PFSK-1 (cell line): ENCODE measurements around the gene TFDP2.

ENCODE experiments used
- FOXP2 ChIP-seq: optimal IDR thresholded peaks from 2 replicates; pipeline ENCODE3; 2011; ENCODE audit warnings: borderline replicate concordance, control low read depth, inconsistent platforms; ENCODE audit not compliant: insufficient read depth; ENCODE audit errors: extremely low read length, extremely low read depth
- POLR2AphosphoS5 ChIP-seq: IDR thresholded peaks from 2 replicates; pipeline ENCODE4 v1.6.1; 2012; ENCODE audit warnings: low read depth, mild to moderate bottlenecking, control low read depth, low read length, moderate library complexity
- SIN3A ChIP-seq: IDR thresholded peaks from 2 replicates; pipeline ENCODE4 v1.6.1; 2012; ENCODE audit warnings: mild to moderate bottlenecking, low read length, moderate library complexity, borderline replicate concordance; ENCODE audit not compliant: insufficient read depth
- TAF1 ChIP-seq: IDR thresholded peaks from 2 replicates; pipeline ENCODE4 v1.6.1; 2012; ENCODE audit warnings: low read length, control low read depth, borderline replicate concordance; ENCODE audit not compliant: insufficient read depth
- TF ChIP-seq, protein P1 (sequence below), 2 experiments: IDR thresholded peaks; 2 replicates each; pipeline versions ENCODE4 v1.6.1 to v1.8.0; 2011 to 2012; ENCODE audit warnings: low read depth in 2 of 2, low read length in 2 of 2, control low read depth in 1 of 2, inconsistent platforms in 1 of 2, mild to moderate bottlenecking in 1 of 2, moderate library complexity in 1 of 2; ENCODE audit not compliant: insufficient read depth in 1 of 2

Gene TFDP2

DNA sequence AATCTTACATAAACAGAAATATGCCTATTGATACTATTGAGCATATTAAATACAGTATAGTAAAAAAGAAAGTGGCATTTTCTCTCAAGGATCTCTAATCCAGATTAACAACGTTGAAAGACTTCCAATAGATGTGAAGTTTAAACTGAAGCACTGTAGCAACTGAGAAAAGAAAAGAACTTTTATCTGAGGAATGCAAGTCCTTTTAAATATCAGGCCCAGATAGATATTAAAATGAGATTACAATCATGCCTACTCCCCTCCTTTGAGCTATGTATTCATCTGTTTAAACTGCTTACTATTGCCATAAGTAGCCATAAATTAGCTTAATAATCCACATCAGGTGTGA, 102.3 kb downstream of the TFDP2 start:
- TF ChIP-seq, protein P1, sequence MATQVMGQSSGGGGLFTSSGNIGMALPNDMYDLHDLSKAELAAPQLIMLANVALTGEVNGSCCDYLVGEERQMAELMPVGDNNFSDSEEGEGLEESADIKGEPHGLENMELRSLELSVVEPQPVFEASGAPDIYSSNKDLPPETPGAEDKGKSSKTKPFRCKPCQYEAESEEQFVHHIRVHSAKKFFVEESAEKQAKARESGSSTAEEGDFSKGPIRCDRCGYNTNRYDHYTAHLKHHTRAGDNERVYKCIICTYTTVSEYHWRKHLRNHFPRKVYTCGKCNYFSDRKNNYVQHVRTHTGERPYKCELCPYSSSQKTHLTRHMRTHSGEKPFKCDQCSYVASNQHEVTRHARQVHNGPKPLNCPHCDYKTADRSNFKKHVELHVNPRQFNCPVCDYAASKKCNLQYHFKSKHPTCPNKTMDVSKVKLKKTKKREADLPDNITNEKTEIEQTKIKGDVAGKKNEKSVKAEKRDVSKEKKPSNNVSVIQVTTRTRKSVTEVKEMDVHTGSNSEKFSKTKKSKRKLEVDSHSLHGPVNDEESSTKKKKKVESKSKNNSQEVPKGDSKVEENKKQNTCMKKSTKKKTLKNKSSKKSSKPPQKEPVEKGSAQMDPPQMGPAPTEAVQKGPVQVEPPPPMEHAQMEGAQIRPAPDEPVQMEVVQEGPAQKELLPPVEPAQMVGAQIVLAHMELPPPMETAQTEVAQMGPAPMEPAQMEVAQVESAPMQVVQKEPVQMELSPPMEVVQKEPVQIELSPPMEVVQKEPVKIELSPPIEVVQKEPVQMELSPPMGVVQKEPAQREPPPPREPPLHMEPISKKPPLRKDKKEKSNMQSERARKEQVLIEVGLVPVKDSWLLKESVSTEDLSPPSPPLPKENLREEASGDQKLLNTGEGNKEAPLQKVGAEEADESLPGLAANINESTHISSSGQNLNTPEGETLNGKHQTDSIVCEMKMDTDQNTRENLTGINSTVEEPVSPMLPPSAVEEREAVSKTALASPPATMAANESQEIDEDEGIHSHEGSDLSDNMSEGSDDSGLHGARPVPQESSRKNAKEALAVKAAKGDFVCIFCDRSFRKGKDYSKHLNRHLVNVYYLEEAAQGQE (IDR thresholded peaks at IDR 0.05; ENCODE audit: insufficient read depth in 1 of 2, low read depth in 2 of 2, low read length in 2 of 2) = no peak
- TF ChIP-seq SIN3A (no peak), POLR2AphosphoS5 (no peak), TAF1 (no peak), FOXP2 (no peak)

DNA sequence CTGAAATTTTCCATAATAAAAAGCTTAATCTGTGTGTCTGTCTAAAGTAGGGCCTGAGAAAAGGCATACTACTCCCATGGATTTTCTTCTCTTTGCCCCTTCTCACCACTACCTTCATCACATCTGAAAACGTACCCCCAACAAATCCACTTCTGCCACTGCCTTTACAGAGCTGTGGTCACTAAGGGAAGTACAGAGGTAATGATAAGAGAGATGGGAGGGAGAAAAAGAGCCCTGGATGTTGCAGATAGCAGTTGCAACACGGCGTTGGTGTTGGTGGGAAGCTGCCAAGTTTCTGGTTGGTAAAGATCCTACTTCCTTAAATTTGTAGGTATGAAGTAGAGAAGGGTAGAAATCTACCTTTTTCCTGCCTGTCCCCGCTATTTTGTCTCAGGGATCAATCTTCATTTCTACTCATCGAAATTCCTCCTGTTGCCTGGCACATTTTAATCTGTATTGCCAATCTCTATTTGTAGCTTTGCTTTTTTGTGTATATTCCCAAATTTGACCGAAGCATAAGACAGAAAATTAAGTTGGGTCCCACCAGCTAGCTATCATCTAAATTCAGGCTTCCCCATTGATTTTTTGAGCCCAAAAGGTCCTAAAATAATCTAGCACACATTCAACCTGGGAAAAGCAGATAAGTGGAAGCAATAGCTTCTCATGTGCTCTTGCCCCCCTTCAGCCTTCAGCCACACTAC, 102.9 kb downstream of the TFDP2 start:
- no peak for TF ChIP-seq SIN3A
- no peak for TF ChIP-seq FOXP2
- TF ChIP-seq, protein P1 (IDR thresholded peaks at IDR 0.05; ENCODE audit: insufficient read depth in 1 of 2, low read depth in 2 of 2, low read length in 2 of 2) = no peak
- no peak for TF ChIP-seq TAF1
- no peak for TF ChIP-seq POLR2AphosphoS5

DNA sequence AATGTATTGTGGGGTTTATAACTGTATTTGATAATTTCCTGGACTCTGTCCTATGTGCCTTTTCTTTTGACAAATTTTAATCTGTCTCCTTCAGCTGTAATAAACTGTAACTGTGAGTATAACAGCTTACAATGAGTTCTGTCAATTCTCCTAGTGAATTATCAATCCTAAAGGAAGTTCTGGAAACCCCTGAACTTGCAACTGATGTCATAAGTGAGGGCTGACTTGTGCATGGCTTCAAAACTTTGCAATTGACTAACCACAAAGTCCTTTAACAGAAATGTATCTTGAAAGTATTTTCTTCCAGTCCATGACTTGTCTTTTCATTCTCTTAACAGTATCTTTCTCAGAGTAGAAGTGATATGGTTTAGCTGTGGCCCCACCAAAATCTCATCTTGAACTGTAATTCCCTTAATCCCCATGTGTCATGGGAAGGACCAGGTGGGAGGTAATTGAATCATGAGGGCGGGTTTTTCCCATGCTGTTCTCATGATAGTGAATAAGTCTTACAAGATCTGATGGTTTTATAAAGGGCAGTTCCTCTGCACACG, 108.3 kb downstream of the TFDP2 start:
- TF ChIP-seq SIN3A (no peak), FOXP2 (no peak), POLR2AphosphoS5 (no peak), TAF1 (no peak)
- TF ChIP-seq, protein P1 (IDR thresholded peaks at IDR 0.05; ENCODE audit: insufficient read depth in 1 of 2, low read depth in 2 of 2, low read length in 2 of 2) = no peak

DNA sequence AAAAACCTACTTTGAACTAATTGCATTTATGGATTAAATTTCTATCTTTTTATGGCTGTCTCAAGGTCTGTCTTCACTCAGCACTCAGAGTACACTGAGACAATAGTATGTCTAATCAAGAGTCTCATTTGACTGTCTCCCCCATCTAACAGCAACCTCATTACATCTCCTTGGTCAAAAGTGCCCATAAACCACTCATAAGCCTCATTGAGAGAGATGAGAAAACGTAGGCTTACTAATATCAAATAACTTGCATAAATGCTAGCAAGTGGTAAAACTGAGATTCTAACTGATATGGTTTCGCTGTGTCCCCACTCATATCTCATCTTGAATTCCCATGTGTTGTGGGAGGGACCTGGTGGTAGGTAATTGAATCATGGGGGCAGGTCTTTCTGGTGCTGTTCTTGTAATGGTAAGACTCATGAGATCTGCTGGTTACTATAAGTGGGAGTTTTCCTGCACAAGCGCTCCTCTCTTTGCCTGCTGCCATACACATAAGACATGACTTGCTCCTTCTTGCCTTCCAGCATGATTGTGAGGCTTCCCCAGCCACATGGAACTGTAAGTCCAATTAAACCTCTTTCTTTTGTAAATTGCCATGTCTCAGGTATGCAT, 113.9 kb downstream of the TFDP2 start:
- TF ChIP-seq, protein P1 (IDR thresholded peaks at IDR 0.05; ENCODE audit: insufficient read depth in 1 of 2, low read depth in 2 of 2, low read length in 2 of 2) = no peak
- TF ChIP-seq POLR2AphosphoS5 (no peak), FOXP2 (no peak)

DNA sequence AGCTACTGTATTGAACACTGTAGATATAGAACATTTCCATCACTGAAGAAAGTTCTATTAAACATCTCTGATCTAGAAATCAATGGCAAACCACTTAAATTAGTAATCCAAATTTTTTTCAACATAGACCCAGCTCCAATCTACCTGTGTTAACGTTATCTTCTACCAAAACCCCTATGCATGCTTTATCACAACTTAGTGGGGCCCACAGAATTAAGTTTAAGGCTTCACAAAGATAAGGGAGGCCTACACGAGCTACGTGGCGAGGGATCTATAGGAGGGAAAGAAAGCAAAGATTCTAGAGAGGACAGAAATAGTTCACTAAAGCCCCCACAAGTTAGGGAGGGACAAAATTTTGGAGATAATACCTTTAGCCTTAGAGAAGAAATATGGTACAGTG, 116.1 kb downstream of the TFDP2 start:
- TF ChIP-seq FOXP2 = no peak
- TF ChIP-seq, protein P1 (IDR thresholded peaks at IDR 0.05; ENCODE audit: insufficient read depth in 1 of 2, low read depth in 2 of 2, low read length in 2 of 2) = no peak
- TF ChIP-seq SIN3A = no peak
- no peak for TF ChIP-seq TAF1
- TF ChIP-seq POLR2AphosphoS5 = no peak
